Measurements from ENCODE around the gene TRABD2B. TPM values are rescaled to one million over a fixed set of nuclear protein-coding genes. Genes with fewer than 3 reads are reported as not detected.

Gene TRABD2B
- total and polyA plus RNA-seq, 2 of the 13 experiments (the other 11 are each of a cell fraction or from before 2014, with no cell fraction given), result 0.04 TPM; not detected in 1

- no peak for TF ChIP-seq MXD1 (CRISPR knock-in tag; IDR thresholded peaks at IDR 0.05)
- TF ChIP-seq ISX (CRISPR knock-in tag; conservative IDR thresholded peaks at IDR 0.05), result no peak
- no peak for TF ChIP-seq ZNF609 (CRISPR knock-in tag; IDR thresholded peaks at IDR 0.05; ENCODE audit: borderline replicate concordance)
- TF ChIP-seq ZEB1 (IDR thresholded peaks at IDR 0.05; ENCODE audit: insufficient replicate concordance, low read depth), result no peak
- no peak for TF ChIP-seq ZNF768 (CRISPR knock-in tag; IDR thresholded peaks at IDR 0.05)
- TF ChIP-seq CERS6 (CRISPR knock-in tag; IDR thresholded peaks at IDR 0.05), result no peak
- TF ChIP-seq ZNF740 (CRISPR knock-in tag; IDR thresholded peaks at IDR 0.05), result no peak
- TF ChIP-seq ZNF317 (CRISPR knock-in tag; IDR thresholded peaks at IDR 0.05), result no peak
- TF ChIP-seq MAFK (conservative IDR thresholded peaks at IDR 0.05 in 1 of 2, IDR thresholded peaks at IDR 0.05 in 1 of 2; ENCODE audit: low read length in 2 of 2), result peak; percentile 97 to 99
- peak; percentile 58 for TF ChIP-seq ZNF687 (CRISPR knock-in tag; IDR thresholded peaks at IDR 0.05)
- TF ChIP-seq ZBTB4 (CRISPR knock-in tag; IDR thresholded peaks at IDR 0.05; ENCODE audit: borderline replicate concordance), result peak; percentile 43; the same call in 1 of the 2 replicates
Measured at GRCh38 chr1:47914218-47914938, 82.8 kb downstream of the TRABD2B start (continued).
